Progenitor cell of endocrine pancreas (in vitro differentiated cells): ENCODE results near the gene HEG1. TPM values are rescaled to one million over a fixed set of nuclear protein-coding genes. Genes with fewer than 3 reads are reported as not detected.

Experiments used
- DNase-seq: peaks from one replicate; pipeline ENCODE4 v3.0.0; 2021; ENCODE audit warnings: low spot score; ENCODE audit not compliant: unreplicated experiment
- H3K27ac Mint-ChIP-seq: 2 replicates; pipeline ENCODE4 v1.8.0; 2021; ENCODE audit warnings: mild to moderate bottlenecking, moderate library complexity, mixed read lengths
- H3K27me3 Mint-ChIP-seq: 2 replicates; pipeline ENCODE4 v1.8.0; 2021; ENCODE audit warnings: mixed read lengths
- H3K36me3 Mint-ChIP-seq: 2 replicates; pipeline ENCODE4 v1.8.0; 2022; ENCODE audit warnings: mixed read lengths; ENCODE audit not compliant: insufficient read depth
- H3K4me1 Mint-ChIP-seq: 2 replicates; pipeline ENCODE4 v1.8.0; 2021; ENCODE audit warnings: low read depth, mixed read lengths
- H3K4me3 Mint-ChIP-seq: 2 replicates; pipeline ENCODE4 v1.8.0; 2021; ENCODE audit warnings: low read depth, mild to moderate bottlenecking, moderate library complexity, mixed read lengths
- H3K9me3 Mint-ChIP-seq: 2 replicates; pipeline ENCODE4 v1.8.0; 2021; ENCODE audit warnings: low read depth, mixed read lengths
- total RNA-seq: library from RNA; stranded (reverse); gene quantifications from 2 replicates; pipeline ENCODE4 v1.2.1, GENCODE V29; 2021
- TF ChIP-seq, protein P1 (sequence below): fragments of 200-600 bp; sonication (generic); IDR thresholded peaks from one replicate; pipeline ENCODE4 v1.5.0; 2021; ENCODE audit warnings: antibody characterized with exemption, mild to moderate bottlenecking; ENCODE audit not compliant: unreplicated experiment

HEG1 gene
- total RNA-seq, 1 donor from 2014 or later, result 4.1 TPM

DNA sequence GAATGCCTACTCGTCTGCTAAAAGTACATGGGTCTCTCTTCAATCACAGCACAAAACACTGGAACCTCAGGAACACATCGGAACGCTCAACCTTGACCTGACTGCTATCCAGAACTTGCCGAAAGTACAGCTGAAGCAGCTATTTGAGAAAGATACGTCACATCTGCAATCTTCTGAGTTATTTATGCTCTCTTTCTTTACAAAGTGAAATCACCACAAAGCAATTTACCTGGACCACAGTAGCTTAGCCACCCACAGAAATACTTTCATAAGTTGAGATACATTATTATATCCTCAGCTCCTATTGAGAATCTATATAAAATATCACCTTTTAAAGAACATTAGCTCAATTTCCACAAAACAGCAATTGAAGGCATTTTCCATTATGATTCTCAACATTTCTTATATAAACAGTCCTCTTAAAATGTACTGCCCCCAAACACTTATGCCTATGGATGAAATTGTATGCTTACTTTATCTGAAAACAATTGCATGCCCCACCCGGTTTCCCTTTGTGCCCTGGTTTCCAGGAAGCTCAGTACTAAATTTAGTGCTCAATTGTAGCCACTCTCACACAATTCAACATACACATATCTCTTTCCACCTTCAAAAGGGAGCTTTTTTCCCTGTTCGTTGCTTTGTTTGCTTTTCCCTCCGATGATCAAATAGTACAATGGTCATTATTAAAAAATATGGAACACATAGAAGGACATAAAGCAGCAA lies 31.8 kb downstream of the HEG1 start:
- no peaks in the 10 kb centered on the region for H3K27me3 Mint-ChIP-seq
- DNase-seq, result no peak
- TF ChIP-seq, protein P1, sequence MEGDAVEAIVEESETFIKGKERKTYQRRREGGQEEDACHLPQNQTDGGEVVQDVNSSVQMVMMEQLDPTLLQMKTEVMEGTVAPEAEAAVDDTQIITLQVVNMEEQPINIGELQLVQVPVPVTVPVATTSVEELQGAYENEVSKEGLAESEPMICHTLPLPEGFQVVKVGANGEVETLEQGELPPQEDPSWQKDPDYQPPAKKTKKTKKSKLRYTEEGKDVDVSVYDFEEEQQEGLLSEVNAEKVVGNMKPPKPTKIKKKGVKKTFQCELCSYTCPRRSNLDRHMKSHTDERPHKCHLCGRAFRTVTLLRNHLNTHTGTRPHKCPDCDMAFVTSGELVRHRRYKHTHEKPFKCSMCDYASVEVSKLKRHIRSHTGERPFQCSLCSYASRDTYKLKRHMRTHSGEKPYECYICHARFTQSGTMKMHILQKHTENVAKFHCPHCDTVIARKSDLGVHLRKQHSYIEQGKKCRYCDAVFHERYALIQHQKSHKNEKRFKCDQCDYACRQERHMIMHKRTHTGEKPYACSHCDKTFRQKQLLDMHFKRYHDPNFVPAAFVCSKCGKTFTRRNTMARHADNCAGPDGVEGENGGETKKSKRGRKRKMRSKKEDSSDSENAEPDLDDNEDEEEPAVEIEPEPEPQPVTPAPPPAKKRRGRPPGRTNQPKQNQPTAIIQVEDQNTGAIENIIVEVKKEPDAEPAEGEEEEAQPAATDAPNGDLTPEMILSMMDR, result no peak
- no peaks in the 10 kb centered on the region for H3K9me3 Mint-ChIP-seq
- H3K36me3 Mint-ChIP-seq, result no peaks in the 10 kb centered on the region
- H3K27ac Mint-ChIP-seq, result no peak overlapping the region
- H3K4me3 Mint-ChIP-seq, result no peak overlapping the region
- no peaks in the 10 kb centered on the region for H3K4me1 Mint-ChIP-seq

DNA sequence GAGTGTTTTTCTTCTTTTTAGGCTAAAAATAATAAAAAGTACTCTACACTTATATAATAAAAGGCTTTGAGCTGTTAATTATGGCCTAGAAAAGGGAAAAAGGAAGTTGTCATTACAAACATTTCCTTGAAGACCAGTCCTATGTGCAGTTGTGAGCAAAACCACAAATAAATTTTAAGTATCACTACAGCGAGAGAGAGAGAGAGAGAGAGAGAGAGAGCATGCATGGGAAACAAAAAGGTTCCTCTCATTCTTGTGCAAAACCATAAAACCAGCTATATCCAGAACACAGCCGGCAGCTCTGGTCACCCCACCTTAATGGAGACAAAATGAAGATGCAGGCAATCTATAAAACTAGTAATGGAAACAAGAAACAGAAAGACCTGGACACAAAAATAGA lies 33.6 kb downstream of the HEG1 start:
- Mint-ChIP-seq H3K36me3 (peaks cover 6% of the 10 kb centered on the region), H3K27me3 (no peaks in the 10 kb centered on the region), H3K27ac (no peak overlapping the region), H3K9me3 (no peaks in the 10 kb centered on the region), H3K4me3 (no peak overlapping the region), H3K4me1 (no peaks in the 10 kb centered on the region)
- TF ChIP-seq, protein P1, result no peak
- DNase-seq, result no peak

DNA sequence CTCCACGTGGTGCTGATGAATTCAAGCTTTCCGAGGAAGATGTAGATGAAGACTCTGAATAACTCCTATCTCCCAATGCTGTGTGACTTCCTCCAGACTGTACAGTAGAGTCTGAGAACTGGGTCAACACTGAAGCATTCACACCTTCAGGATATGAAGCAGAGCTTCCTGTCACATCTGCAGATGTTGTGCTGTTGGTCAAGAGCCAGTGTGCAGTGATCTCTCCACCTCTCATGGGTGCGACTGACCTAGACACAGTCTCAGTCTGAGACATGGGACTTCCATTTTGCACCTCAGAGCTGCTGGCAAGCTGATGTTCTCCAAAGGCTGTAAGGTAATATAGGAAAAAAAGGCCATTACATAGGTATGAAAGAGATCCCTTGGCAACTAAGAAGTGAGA lies 36.5 kb downstream of the HEG1 start:
- TF ChIP-seq, protein P1, result no peak
- Mint-ChIP-seq H3K27me3 (no peaks in the 10 kb centered on the region), H3K27ac (no peak overlapping the region), H3K4me3 (no peak overlapping the region), H3K9me3 (no peaks in the 10 kb centered on the region), H3K4me1 (no peaks in the 10 kb centered on the region), H3K36me3 (peaks cover 6% of the 10 kb centered on the region)
- no peak for DNase-seq

DNA sequence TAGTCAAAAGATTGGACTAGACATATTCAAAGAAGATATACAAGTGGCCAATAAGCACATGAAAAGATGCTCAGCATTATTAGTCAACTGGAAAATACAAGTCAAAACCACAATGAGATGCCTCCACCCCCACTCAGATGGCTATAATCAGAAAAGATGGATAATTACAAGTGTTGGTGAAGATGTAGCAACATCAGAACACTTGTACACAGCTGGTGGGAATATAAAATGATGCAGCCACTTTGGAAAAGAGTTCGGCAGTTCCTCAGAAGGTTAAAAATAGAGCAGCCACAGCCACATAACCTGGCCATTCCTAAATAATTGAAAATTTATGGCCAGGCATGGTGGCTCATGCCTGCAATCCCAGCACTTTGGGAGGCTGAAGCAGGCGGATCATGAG lies 38.4 kb downstream of the HEG1 start:
- Mint-ChIP-seq H3K27ac (no peak overlapping the region), H3K4me3 (no peak overlapping the region), H3K9me3 (no peaks in the 10 kb centered on the region), H3K27me3 (peaks cover 5% of the 10 kb centered on the region), H3K4me1 (no peaks in the 10 kb centered on the region), H3K36me3 (peaks cover 10% of the 10 kb centered on the region)
- DNase-seq, result no peak
- TF ChIP-seq, protein P1, result no peak

DNA sequence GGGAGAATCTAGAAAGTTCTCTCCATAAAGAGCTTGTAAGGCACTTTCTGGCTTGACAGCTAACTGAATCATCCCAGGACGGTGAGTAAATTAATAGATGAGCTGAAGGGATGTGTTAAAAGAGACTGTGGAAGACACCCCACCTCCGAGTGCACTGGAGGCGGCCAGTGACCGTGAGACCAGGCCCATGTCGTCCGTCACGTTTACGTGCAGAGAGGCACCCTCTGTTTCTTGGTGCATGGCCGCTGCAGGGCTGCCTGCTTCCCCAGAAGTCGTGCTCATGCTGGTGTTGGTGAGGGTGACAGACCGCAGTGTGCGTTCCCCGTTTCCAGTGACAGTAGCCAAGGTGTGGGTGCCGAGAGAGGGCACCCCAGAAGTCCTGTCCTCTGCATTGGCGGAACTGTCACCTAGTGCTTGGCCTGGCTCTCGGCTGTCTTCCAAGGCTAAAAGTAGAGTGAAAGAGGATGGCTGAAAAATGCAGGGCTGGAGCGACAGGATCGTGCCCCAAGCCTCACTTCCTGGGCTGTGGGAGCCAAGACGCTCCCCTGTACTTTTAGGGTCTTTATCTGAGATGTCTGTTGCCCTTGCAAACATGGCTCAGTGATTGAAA lies 41.1 kb downstream of the HEG1 start:
- Mint-ChIP-seq H3K36me3 (peaks cover 10% of the 10 kb centered on the region), H3K4me1 (peaks cover 18% of the 10 kb centered on the region), H3K27me3 (peaks cover 9% of the 10 kb centered on the region), H3K4me3 (no peak overlapping the region), H3K9me3 (no peaks in the 10 kb centered on the region), H3K27ac (no peak overlapping the region)
- no peak for DNase-seq
- TF ChIP-seq, protein P1, result no peak
